Liver (tissue), 9 donors: ENCODE measurements around the gene NME1. TPM values are rescaled to one million over a fixed set of nuclear protein-coding genes. Genes with fewer than 3 reads are reported as not detected.

Experiments
- DNase-seq: peaks from one replicate; pipeline ENCODE4 v3.0.0-alpha.2; 2017; ENCODE audit warnings: low spot score
- H3K27ac ChIP-seq, 2 donors: one replicate each; pipeline ENCODE4 v1.7.0; 2013; ENCODE audit warnings: inconsistent platforms in 2 of 2, low read length in 2 of 2, control low read depth in 1 of 2, low read depth in 1 of 2, mild to moderate bottlenecking in 1 of 2
- H3K27me3 ChIP-seq, 4 donors: one replicate each; pipeline versions ENCODE4 v1.6.1 to v1.7.0; 2013; ENCODE audit warnings: low read length in 3 of 4, inconsistent platforms in 1 of 4, mild to moderate bottlenecking in 1 of 4, moderate library complexity in 1 of 4; ENCODE audit not compliant: control insufficient read depth in 4 of 4, insufficient read depth in 4 of 4
- H3K36me3 ChIP-seq, 4 donors: one replicate each; pipeline versions ENCODE4 v1.6.1 to v1.7.0; 2013; ENCODE audit warnings: low read length in 3 of 4, mild to moderate bottlenecking in 3 of 4, low read depth in 1 of 4, moderate library complexity in 1 of 4; ENCODE audit not compliant: control insufficient read depth in 4 of 4, insufficient read depth in 3 of 4
- H3K4me1 ChIP-seq, 4 donors: one replicate each; pipeline versions ENCODE4 v1.6.1 to v1.7.0; 2013; ENCODE audit warnings: low read length in 3 of 4, mild to moderate bottlenecking in 3 of 4, moderate library complexity in 1 of 4; ENCODE audit not compliant: control insufficient read depth in 4 of 4, insufficient read depth in 4 of 4
- H3K4me3 ChIP-seq, 3 donors: one replicate each; pipeline versions ENCODE4 v1.6.1 to v1.7.0; 2013; ENCODE audit warnings: low read length in 3 of 3, control low read depth in 1 of 3, low read depth in 1 of 3, mild to moderate bottlenecking in 1 of 3
- H3K9ac ChIP-seq, 2 donors: one replicate each; pipeline ENCODE4 v1.7.0; 2013; ENCODE audit warnings: low read length in 2 of 2, mild to moderate bottlenecking in 2 of 2, moderate library complexity in 2 of 2, control low read depth in 1 of 2, low read depth in 1 of 2
- H3K9me3 ChIP-seq, 4 donors: one replicate each; pipeline versions ENCODE4 v1.6.1 to v1.7.0; 2013; ENCODE audit warnings: low read length in 3 of 4; ENCODE audit not compliant: control insufficient read depth in 4 of 4
- EGR1 ChIP-seq, 2 donors: IDR thresholded peaks; 2 replicates each; pipeline ENCODE4 v1.6.1; 2016 to 2018; ENCODE audit warnings: antibody characterized with exemption in 2 of 2, low read depth in 2 of 2
- FOXA1 ChIP-seq: IDR thresholded peaks from 2 replicates; pipeline ENCODE4 v1.6.1; 2016; ENCODE audit warnings: antibody characterized with exemption
- FOXA2 ChIP-seq: IDR thresholded peaks from 2 replicates; pipeline ENCODE4 v1.6.1; 2016; ENCODE audit warnings: antibody characterized with exemption
- GABPA ChIP-seq, 2 donors: IDR thresholded peaks in 1 of 2; conservative IDR thresholded peaks in 1 of 2; 2 replicates each; pipeline ENCODE4 v1.6.1; 2016; ENCODE audit warnings: antibody characterized with exemption in 2 of 2, mild to moderate bottlenecking in 1 of 2, moderate library complexity in 1 of 2
- HNF4A ChIP-seq, 2 donors: conservative IDR thresholded peaks; 2 replicates each; pipeline ENCODE4 v1.6.1; 2016; ENCODE audit warnings: antibody characterized with exemption in 2 of 2, mild to moderate bottlenecking in 2 of 2
- HNF4G ChIP-seq: IDR thresholded peaks from 2 replicates; pipeline ENCODE4 v1.6.1; 2016; ENCODE audit warnings: antibody characterized with exemption
- JUND ChIP-seq, 2 donors: IDR thresholded peaks; 2 replicates each; pipeline ENCODE4 v1.6.1; 2016; ENCODE audit warnings: antibody characterized with exemption in 2 of 2
- MAX ChIP-seq: IDR thresholded peaks from 2 replicates; pipeline ENCODE4 v1.6.1; 2016; ENCODE audit warnings: antibody characterized with exemption
- NR2F2 ChIP-seq: IDR thresholded peaks from 2 replicates; pipeline ENCODE4 v1.6.1; 2016; ENCODE audit warnings: antibody characterized with exemption
- RAD21 ChIP-seq, 2 donors: IDR thresholded peaks; 2 replicates each; pipeline ENCODE4 v1.6.1; 2016; ENCODE audit warnings: antibody characterized with exemption in 2 of 2, mild to moderate bottlenecking in 2 of 2
- RXRA ChIP-seq, 2 donors: IDR thresholded peaks; 2 replicates each; pipeline ENCODE4 v1.6.1; 2017 to 2018; ENCODE audit warnings: antibody characterized with exemption in 2 of 2, mild to moderate bottlenecking in 1 of 2
- SP1 ChIP-seq: IDR thresholded peaks from 2 replicates; pipeline ENCODE4 v1.6.1; 2018; ENCODE audit warnings: antibody characterized with exemption, mild to moderate bottlenecking
- TAF1 ChIP-seq: conservative IDR thresholded peaks from 2 replicates; pipeline ENCODE4 v1.6.1; 2016; ENCODE audit warnings: antibody characterized with exemption, mild to moderate bottlenecking
- YY1 ChIP-seq: IDR thresholded peaks from 2 replicates; pipeline ENCODE4 v1.6.1; 2016; ENCODE audit warnings: antibody characterized with exemption, mild to moderate bottlenecking
- WGBS: extraction: QIAGEN DNeasy Blood & Tissue Kit; methylation state at CpG from one replicate; pipeline ENCODE4 v1.1.7; 2013; 5-methylcytosine and 5-hydroxymethylcytosine counted together
- polyA plus RNA-seq, 2 donors: library from polyadenylated mRNA; stranded (reverse) in 1 of 2; unstranded in 1 of 2; fragments of 200-250 nt in 1 of 2; fragments of >200 nt in 1 of 2; fragmentation: Nextera tagmentation in 1 of 2; extraction: Ambion mirVana in 1 of 2; gene quantifications; one replicate each; pipeline versions ENCODE4 v1.2.1 to v1.2.3, GENCODE V29; 2013 to 2015
- total RNA-seq, 2 donors: library from RNA; depleted of rRNA; stranded (reverse); fragments of >200 nt; gene quantifications; one replicate each; pipeline ENCODE4 v1.2.3, GENCODE V29; 2014
- TF ChIP-seq, protein P1 (sequence below): IDR thresholded peaks from 2 replicates; pipeline ENCODE4 v1.6.1; 2016; ENCODE audit warnings: antibody characterized with exemption, mild to moderate bottlenecking
- TF ChIP-seq, protein P2 (sequence below): IDR thresholded peaks from 2 replicates; pipeline ENCODE4 v1.6.1; 2016; ENCODE audit warnings: antibody characterized with exemption
- TF ChIP-seq, protein P3 (sequence below): fragments of 150-350 bp; IDR thresholded peaks from 2 replicates; pipeline ENCODE4 v1.5.1; 2017; ENCODE audit warnings: improper control_type of control experiment, low read depth, low read length; ENCODE audit not compliant: missing input control
- TF ChIP-seq, protein P4 (sequence below): IDR thresholded peaks from 2 replicates; pipeline ENCODE4 v1.6.1; 2016; ENCODE audit warnings: antibody characterized with exemption
- donor health status: healthy.
- donor health status: healthy.
- donor health status: healthy.
- donor health status: healthy.
- donor health status: healthy.

Gene NME1
- total RNA-seq: 10 to 100 TPM; 26.7 to 30.9 TPM
- polyA plus RNA-seq: 10 to 100 TPM; 83.8 to 97.3 TPM

DNA sequence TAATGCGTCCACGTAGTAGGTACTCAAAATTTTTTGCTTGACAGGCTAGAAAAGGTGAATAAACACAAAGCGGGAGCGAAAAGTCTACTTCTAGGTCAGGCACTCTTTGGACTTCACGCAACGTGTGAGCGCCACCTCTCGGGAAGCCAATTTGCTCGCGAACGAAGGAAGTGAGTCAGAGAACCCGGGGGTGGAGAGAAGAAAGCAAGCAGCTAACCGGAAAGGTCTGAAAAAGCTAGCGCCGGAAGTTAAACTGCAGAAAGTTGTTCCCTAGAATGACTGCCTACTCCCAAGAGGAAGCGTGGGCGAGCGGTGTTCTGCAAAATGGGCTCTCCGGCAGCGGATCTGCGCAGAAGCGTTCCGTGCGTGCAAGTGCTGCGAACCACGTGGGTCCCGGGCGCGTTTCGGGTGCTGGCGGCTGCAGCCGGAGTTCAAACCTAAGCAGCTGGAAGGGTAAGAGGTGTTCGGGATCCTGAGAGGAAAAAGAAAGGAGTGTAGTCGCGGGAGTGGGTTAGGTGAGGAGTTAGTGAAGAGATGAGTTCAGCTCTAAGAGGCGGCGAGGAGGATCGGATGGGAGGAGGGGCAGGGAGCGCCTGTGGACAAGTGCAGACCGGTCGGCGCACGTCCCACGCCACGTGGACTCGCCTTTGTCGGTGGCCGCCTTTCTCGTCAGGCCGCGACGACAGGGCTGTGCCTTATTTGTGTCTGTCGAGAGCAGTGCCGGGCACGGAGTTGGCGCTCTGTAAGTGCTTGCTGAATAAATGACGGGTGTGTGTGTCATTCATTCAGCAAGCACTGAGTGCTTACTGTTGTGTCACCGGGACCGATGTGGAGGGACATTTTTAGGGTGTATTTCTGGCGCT is at the start of gene NME1:
TSS of gene NME1 (plus strand) at position 350 of the 863 bp plus-strand sequence. CDS start 2,096 bp downstream, outside the sequence.
- Histone ChIP-seq H3K36me3 (peaks cover 0 to 10% (median 4%) of the 10 kb centered on the region in 4 donors), H3K4me1 (peaks cover 0 to 18% (median 10%) of the 10 kb centered on the region in 4 donors), H3K9ac (peak within 1 kb of the TSS; percentile 85 to 99), H3K27me3 (no peaks in the 10 kb centered on the region), H3K27ac (peak within 1 kb of the TSS; percentile 92 to 94), H3K9me3 (no peaks in the 10 kb centered on the region), H3K4me3 (peak within 1 kb of the TSS; percentile 78 to 96 (median 82))
- peak; percentile 96 for DNase-seq
- under 1% methylated on average over 60 of the region's 60 CpGs for WGBS
- peak; percentile 73 to 80 for TF ChIP-seq RXRA (IDR thresholded peaks at IDR 0.05)
- peak; percentile 95 to 97 for TF ChIP-seq JUND (IDR thresholded peaks at IDR 0.05)
- TF ChIP-seq, protein P1, sequence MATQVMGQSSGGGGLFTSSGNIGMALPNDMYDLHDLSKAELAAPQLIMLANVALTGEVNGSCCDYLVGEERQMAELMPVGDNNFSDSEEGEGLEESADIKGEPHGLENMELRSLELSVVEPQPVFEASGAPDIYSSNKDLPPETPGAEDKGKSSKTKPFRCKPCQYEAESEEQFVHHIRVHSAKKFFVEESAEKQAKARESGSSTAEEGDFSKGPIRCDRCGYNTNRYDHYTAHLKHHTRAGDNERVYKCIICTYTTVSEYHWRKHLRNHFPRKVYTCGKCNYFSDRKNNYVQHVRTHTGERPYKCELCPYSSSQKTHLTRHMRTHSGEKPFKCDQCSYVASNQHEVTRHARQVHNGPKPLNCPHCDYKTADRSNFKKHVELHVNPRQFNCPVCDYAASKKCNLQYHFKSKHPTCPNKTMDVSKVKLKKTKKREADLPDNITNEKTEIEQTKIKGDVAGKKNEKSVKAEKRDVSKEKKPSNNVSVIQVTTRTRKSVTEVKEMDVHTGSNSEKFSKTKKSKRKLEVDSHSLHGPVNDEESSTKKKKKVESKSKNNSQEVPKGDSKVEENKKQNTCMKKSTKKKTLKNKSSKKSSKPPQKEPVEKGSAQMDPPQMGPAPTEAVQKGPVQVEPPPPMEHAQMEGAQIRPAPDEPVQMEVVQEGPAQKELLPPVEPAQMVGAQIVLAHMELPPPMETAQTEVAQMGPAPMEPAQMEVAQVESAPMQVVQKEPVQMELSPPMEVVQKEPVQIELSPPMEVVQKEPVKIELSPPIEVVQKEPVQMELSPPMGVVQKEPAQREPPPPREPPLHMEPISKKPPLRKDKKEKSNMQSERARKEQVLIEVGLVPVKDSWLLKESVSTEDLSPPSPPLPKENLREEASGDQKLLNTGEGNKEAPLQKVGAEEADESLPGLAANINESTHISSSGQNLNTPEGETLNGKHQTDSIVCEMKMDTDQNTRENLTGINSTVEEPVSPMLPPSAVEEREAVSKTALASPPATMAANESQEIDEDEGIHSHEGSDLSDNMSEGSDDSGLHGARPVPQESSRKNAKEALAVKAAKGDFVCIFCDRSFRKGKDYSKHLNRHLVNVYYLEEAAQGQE: peak; percentile 74
- peak; percentile 93 for TF ChIP-seq YY1
- TF ChIP-seq EGR1 (IDR thresholded peaks at IDR 0.05; ENCODE audit: low read depth in 2 of 2): peak; percentile 100
- TF ChIP-seq, protein P2, sequence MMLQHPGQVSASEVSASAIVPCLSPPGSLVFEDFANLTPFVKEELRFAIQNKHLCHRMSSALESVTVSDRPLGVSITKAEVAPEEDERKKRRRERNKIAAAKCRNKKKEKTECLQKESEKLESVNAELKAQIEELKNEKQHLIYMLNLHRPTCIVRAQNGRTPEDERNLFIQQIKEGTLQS: peak; percentile 85
- TF ChIP-seq MAX: peak; percentile 100
- peak; percentile 91 for TF ChIP-seq TAF1
- TF ChIP-seq GABPA (IDR thresholded peaks at IDR 0.05 in 1 of 2, conservative IDR thresholded peaks at IDR 0.05 in 1 of 2): peak; percentile 99 to 100
- TF ChIP-seq HNF4G: peak; percentile 72
- TF ChIP-seq, protein P3, sequence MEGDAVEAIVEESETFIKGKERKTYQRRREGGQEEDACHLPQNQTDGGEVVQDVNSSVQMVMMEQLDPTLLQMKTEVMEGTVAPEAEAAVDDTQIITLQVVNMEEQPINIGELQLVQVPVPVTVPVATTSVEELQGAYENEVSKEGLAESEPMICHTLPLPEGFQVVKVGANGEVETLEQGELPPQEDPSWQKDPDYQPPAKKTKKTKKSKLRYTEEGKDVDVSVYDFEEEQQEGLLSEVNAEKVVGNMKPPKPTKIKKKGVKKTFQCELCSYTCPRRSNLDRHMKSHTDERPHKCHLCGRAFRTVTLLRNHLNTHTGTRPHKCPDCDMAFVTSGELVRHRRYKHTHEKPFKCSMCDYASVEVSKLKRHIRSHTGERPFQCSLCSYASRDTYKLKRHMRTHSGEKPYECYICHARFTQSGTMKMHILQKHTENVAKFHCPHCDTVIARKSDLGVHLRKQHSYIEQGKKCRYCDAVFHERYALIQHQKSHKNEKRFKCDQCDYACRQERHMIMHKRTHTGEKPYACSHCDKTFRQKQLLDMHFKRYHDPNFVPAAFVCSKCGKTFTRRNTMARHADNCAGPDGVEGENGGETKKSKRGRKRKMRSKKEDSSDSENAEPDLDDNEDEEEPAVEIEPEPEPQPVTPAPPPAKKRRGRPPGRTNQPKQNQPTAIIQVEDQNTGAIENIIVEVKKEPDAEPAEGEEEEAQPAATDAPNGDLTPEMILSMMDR: peak; percentile 76
- TF ChIP-seq HNF4A (conservative IDR thresholded peaks at IDR 0.05): peak; percentile 67 to 84
- TF ChIP-seq RAD21 (IDR thresholded peaks at IDR 0.05): peak; percentile 92 to 98
- TF ChIP-seq FOXA2: no peak
- TF ChIP-seq NR2F2: peak; percentile 84
- TF ChIP-seq, protein P4, sequence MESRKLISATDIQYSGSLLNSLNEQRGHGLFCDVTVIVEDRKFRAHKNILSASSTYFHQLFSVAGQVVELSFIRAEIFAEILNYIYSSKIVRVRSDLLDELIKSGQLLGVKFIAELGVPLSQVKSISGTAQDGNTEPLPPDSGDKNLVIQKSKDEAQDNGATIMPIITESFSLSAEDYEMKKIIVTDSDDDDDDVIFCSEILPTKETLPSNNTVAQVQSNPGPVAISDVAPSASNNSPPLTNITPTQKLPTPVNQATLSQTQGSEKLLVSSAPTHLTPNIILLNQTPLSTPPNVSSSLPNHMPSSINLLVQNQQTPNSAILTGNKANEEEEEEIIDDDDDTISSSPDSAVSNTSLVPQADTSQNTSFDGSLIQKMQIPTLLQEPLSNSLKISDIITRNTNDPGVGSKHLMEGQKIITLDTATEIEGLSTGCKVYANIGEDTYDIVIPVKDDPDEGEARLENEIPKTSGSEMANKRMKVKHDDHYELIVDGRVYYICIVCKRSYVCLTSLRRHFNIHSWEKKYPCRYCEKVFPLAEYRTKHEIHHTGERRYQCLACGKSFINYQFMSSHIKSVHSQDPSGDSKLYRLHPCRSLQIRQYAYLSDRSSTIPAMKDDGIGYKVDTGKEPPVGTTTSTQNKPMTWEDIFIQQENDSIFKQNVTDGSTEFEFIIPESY: peak; percentile 85
- peak; percentile 95 for TF ChIP-seq SP1
- peak; percentile 67 for TF ChIP-seq FOXA1
